ENCODE measurements around the gene VTI1B.
"Not testable (repeated sequence)": the region's sequence is repeated elsewhere in the genome, so short reads cannot be mapped to it uniquely, and the experiment has no call there.

Gene VTI1B

DNA sequence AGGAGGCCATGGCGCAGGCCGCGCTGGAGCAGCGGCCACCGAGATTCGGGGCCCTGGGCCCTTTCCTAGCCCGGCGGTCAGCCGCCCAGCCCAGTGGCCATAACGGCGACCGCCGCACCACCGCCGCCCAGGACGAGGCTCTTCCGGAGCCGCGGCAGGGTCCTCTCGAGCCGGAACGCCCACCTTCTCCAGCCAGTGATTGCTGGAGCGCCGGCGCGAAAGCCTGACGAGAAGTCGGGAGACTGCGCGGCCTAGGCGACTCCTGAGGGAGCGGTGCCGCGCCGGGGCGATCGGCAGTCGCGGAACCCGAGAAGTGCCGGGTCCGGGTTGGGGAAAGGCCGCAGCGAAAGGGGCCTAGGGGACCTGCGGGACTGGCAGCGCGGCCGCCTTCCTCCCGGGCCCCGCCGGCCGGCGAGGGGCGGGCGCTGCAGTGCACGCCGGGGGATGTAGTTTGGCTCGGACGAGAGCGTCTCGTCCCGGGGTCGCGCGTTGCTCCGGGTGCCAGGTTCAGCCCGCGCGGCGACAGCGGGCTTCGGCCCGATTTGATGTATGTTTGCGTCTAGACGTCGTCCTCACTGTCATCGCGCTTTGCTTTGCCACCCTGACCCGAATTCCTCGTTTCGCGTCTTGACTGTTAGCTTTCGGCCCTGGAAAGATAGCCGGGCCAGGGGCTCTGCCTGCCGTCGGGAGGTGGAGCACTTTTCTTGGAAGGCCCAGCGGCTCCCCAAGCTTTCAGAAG lies at the start of gene VTI1B:
VTI1B (minus strand) TSS at position 153 of the 739 bp plus-strand sequence; CDS start at position 10, 143 bp downstream.
- DNase-seq (ENCODE audit: low read depth in 2 of 2): peak; percentile 55 to 58

- no peak for DNase-seq (ENCODE audit: low read depth in 2 of 2)
These were observed 47.9 kb upstream of the VTI1B start for GRCh38 chr14:67722293-67722692.

GRCh38 chr14:67721875-67722274 lies 47.4 kb upstream of the VTI1B start:
- DNase-seq (ENCODE audit: low read depth in 2 of 2): no peak

GRCh38 chr14:67719866-67720265 lies 45.4 kb upstream of the VTI1B start:
- no peak for DNase-seq (ENCODE audit: low read depth in 2 of 2)

GRCh38 chr14:67719385-67719784 lies 45.0 kb upstream of the VTI1B start:
- not testable (repeated sequence) for DNase-seq (ENCODE audit: low read depth in 2 of 2)

DNA sequence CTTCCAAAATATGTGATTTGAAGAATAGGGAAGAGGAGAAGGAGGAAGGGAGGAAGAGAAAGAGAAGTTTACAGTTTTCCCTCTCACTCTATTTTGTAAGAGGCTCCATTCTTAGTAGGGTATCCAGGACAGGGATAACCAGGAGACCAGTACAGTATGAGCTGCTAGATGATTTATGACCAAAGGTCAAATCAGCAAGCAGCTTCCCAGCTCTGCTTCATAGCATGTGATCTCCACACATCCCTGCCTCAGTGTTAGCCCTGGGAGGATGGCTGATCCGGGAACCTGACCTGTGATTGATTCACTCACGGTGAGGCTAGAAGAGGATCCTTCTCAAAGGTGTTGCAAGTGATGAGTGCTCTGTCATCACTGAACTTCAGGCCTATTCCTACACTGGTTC lies 43.8 kb upstream of the VTI1B start:
- no peak for DNase-seq (ENCODE audit: low read depth in 2 of 2)

GRCh38 chr14:67717048-67717447 lies 42.6 kb upstream of the VTI1B start:
- DNase-seq (ENCODE audit: low read depth in 2 of 2): no peak

DNA sequence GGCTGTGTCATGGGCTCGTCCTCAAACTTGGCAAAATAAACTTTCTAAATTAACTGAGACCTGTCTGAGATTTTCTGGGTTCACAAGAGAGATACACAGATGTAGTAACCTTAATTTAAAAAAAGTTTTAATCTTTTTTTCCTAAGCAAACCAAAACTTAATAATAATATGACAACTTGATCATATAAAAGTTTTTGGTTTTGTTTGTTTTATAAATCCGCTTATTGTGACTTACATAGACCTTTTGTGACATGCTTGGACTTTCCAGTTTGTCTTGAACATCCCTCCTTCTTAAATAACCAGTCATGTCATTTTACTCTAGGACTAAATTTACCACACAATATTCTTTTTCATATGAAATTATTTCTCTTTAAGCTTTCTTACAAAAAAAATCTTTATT lies 35.8 kb upstream of the VTI1B start:
- DNase-seq (ENCODE audit: low read depth in 2 of 2): no peak

- DNase-seq (ENCODE audit: low read depth in 2 of 2): not testable (repeated sequence)
These were observed 35.4 kb upstream of the VTI1B start for GRCh38 chr14:67709796-67710195.

DNA sequence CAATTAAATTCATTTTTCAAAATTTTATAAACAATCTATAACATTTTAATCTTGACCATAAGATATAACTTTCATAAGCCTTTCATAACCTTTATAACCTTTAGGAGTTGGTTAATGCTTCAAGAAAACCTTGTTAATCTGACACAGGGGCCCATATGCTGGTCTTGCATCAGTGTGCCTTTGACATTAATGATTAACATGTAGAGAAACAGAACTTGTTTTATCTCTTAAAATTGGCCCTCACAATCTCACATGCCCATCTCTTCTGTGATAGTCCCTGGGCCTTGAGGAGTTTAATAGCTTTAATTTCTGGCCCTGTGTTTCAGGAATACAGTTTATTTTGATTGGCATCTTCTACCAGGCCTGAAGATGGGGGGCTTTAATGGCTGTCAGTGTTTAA lies 34.9 kb upstream of the VTI1B start:
- DNase-seq (ENCODE audit: low read depth in 2 of 2): not testable (repeated sequence)

GRCh38 chr14:67705211-67705610 lies 30.8 kb upstream of the VTI1B start:
- DNase-seq (ENCODE audit: low read depth in 2 of 2): no peak

DNA sequence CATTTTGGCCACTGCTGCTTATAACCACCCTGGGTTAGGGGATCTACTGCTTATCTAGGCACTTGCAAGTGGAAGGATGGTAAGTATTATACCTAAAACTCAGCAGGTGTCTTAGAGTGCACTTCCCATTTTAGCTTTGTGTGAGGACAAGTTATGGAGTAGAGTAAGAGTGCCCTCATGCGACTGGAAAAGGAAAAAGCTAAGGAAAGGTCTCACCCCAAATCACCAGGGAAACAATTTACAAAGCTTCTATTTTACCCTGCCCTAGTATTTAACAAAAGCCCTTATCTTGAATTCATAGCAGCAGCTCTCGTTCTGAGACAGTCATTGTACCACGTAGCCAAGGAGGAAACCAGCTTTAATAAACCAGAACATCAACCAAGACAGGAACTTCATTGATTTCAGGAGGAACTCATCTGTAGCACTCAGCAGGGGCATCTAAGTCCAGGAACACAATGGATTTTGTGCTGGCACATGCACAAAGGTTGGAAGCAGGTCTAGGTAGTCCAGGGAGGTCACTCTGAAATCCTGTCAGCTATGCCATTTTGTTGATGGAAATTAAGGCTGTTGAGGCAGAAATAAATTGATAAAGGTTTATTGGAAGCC lies 30.2 kb upstream of the VTI1B start:
- DNase-seq (ENCODE audit: low read depth in 2 of 2): no peak

- no peak for DNase-seq (ENCODE audit: low read depth in 2 of 2)
These were observed 29.6 kb upstream of the VTI1B start for GRCh38 chr14:67703997-67704396.

DNA sequence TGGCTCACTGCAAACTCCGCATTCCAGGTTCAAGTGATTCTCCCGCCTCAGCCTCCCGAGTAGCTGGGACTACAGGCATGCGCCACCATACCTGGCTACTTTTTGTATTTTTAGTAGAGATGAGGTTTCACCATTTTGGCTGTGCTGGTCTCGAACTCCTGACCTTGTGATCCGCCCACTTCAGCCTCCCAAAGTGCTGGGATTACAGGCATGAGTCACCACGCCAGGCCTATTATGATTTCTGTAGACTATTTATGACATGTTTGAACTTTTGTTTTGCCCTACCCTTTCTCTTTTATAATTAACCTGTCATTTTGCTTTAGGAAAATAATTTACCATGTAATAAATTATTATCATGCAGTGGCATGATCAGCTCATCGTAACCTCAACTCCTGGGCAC lies 27.1 kb upstream of the VTI1B start, which contains the start of gene RDH12:
RDH12 (plus strand) TSS at position 395 of the 400 bp plus-strand sequence. CDS start 20,757 bp downstream, outside the sequence.
- not testable (repeated sequence) for DNase-seq (ENCODE audit: low read depth in 2 of 2)

DNA sequence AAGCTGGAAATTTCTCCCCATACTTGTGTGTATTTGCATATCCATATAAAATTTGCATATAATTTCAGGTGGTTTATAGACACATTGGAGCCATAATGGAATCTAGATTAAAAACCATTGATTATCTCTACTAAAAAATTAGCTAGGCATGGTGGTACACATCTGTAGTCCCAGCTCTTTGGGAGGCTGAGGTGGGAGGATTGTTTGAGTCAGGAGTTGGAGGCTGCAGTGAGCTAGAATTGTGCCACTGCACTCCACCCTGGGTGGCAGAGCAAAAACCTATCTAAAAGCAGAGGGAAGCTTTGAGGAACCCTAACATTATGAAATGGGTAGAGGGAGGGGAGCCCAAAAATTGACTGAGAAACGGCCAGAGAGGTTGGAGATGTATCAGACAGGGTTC lies 23.7 kb upstream of the VTI1B start:
- DNase-seq (ENCODE audit: low read depth in 2 of 2): no peak

GRCh38 chr14:67697006-67697405 lies 22.6 kb upstream of the VTI1B start:
- DNase-seq (ENCODE audit: low read depth in 2 of 2): no peak

DNA sequence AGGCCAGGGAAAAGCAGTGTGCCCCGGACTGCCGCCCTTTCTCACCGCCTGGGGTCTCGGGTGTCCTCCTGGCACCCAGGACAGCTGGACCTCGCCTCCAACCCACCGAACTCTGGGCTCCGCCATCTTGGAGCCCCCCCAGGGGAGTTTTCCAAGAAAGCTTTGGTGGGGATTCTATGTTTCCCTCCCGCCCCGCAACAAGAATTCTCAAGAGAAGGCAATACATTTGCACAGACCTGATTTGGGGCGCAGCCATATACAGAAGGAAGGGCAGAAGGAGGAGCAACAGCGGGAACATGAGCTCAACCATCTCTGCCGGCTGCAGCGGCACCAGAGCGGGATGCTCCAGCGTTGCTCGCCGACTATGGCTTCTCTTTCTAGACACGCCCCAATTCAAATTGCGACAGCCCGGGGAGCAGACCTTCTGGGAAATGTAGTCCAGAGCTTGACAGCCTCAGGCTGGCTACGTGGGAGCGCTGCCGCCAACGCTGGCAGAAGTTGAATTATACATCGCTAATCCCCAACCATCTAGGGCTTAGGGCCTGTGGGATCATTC lies 21.0 kb upstream of the VTI1B start, which contains the start of gene RDH11:
RDH11 (minus strand) TSS at position 371 of the 556 bp plus-strand sequence; CDS start at position 310, 61 bp downstream.
- peak; percentile 48 to 56 for DNase-seq (ENCODE audit: low read depth in 2 of 2)

DNA sequence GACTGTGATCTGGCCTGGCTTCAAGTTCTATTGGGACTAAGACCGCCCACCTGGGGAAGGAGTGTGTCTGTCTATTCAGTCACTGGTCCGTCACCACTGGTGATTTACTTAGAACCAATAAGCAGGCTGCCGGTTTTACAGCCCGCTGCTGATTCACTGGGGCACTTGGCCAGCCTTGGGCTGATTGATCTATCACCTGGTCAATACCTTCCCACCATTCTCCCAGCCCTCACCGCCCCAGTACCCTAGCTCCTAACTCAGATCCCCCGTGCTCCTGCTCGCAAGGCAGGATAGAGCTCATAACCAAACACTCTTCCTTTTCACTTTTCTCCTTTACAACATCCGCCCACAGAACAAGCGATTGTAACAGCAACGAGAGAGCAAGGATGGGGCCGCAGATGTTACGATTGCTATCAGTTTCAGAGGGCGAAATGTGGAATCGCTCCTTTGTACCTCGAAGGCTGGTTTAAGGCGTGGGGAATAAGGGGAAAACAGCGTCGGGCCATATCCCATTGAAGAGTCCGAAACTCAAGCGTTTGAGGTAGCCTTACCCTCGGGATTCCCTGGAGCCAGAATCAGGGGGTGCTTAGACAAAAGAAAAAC lies 20.5 kb upstream of the VTI1B start:
- peak; percentile 9 to 29 for DNase-seq (ENCODE audit: low read depth in 2 of 2)

DNA sequence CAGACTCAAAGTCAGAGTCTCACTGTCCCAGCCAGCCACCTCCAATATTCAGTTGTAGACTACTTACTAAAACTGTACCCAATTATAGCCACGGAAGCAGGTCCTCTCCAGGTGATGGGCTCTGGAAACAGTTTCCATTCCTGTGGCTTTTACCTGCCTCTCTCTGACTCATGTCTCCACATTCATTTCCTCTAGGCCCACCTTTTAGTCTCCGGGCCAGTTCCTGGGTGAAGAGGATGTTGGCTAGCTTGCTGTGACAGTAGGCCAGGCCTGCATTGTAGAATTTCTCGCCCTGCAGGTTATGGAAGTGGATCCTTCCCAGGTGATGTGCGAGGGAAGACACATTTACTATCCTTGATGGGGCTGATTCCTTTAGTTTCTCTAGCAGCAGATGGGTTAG lies 15.6 kb upstream of the VTI1B start:
- no peak for DNase-seq (ENCODE audit: low read depth in 2 of 2)

- DNase-seq (ENCODE audit: low read depth in 2 of 2): no peak
These were observed 9.4 kb upstream of the VTI1B start for GRCh38 chr14:67683842-67684241.

GRCh38 chr14:67680941-67681340 lies 6.5 kb upstream of the VTI1B start:
- DNase-seq (ENCODE audit: low read depth in 2 of 2): no peak

GRCh38 chr14:67680121-67680602 lies 5.7 kb upstream of the VTI1B start:
- no peak for DNase-seq (ENCODE audit: low read depth in 2 of 2)

All from stimulated activated CD8-positive, alpha-beta memory T cell treated with anti-CD3 and anti-CD28 coated beads, Interleukin-7, amount 100 ng/mL, for 1 hour (primary cell).